ENCODE results near the gene PRPSAP1.

GRCh38 chr17:76385892-76386786 is 32.4 kb upstream of the PRPSAP1 start:
- TF ChIP-seq POLR2A (IDR thresholded peaks at IDR 0.05), result no peak
- TF ChIP-seq CTCF (IDR thresholded peaks at IDR 0.05), result peak; percentile 79 to 91 (median 82)
